ENCODE measurements around the gene SLC2A10. TPM values are rescaled to one million over a fixed set of nuclear protein-coding genes. Genes with fewer than 3 reads are reported as not detected.

Gene SLC2A10
- total RNA-seq, 1 experiment from 2014 or later: 9.6 TPM

- Histone ChIP-seq H3K36me3 (ENCODE audit: low read depth, low read length) (no peaks in the 10 kb centered on the region), H3K27me3 (ENCODE audit: low read length) (no peaks in the 10 kb centered on the region), H3K79me2 (ENCODE audit: low read length) (no peaks in the 10 kb centered on the region), H4K20me1 (ENCODE audit: low read length) (no peaks in the 10 kb centered on the region), H3K9ac (ENCODE audit: low read length) (no peak overlapping the region), H3K9me3 (ENCODE audit: low read length) (no peaks in the 10 kb centered on the region), H3K27ac (ENCODE audit: low read length) (no peak overlapping the region), H3K4me1 (ENCODE audit: insufficient read depth, low read length) (no peaks in the 10 kb centered on the region), H3K9me2 (replicated peaks; ENCODE audit: low read length) (no peaks in the 10 kb centered on the region), H3F3A (ENCODE audit: low read length, unreplicated experiment) (no peaks in the 10 kb centered on the region), H3K4me2 (ENCODE audit: low read length) (no peak overlapping the region), H2AFZ (ENCODE audit: low read length) (no peak overlapping the region), H3K4me3 (ENCODE audit: low read length) (no peak overlapping the region)
- DNase-seq (no peak), ATAC-seq (no peak)
- no peak for TF ChIP-seq EZH2phosphoT487 (IDR thresholded peaks at IDR 0.05; ENCODE audit: borderline replicate concordance, low read length)
- no peak for TF ChIP-seq CTCF (conservative IDR thresholded peaks at IDR 0.05; ENCODE audit: low read depth, low read length)
- no peak for TF ChIP-seq EZH2 (IDR thresholded peaks at IDR 0.05; ENCODE audit: low read length, unreplicated experiment)
- intact Hi-C loops (cut with micrococcal nuclease): no loop called here
- POLR2A ChIA-PET (ENCODE audit: unreplicated experiment): no interaction called here
- CTCF ChIA-PET: no interaction called here
- BruUV-seq (replicated peaks): no TSS peak
Measured at GRCh38 chr20:46721476-46721875, 12.0 kb downstream of the SLC2A10 start.

- Histone ChIP-seq H3K27me3 (ENCODE audit: low read length) (no peaks in the 10 kb centered on the region), H3K27ac (ENCODE audit: low read length) (no peak overlapping the region), H2AFZ (ENCODE audit: low read length) (no peak overlapping the region), H3K79me2 (ENCODE audit: low read length) (no peaks in the 10 kb centered on the region), H3K9me3 (ENCODE audit: low read length) (no peaks in the 10 kb centered on the region), H3F3A (ENCODE audit: low read length, unreplicated experiment) (no peaks in the 10 kb centered on the region), H4K20me1 (ENCODE audit: low read length) (no peaks in the 10 kb centered on the region), H3K9me2 (replicated peaks; ENCODE audit: low read length) (no peaks in the 10 kb centered on the region), H3K4me1 (ENCODE audit: insufficient read depth, low read length) (no peaks in the 10 kb centered on the region), H3K36me3 (ENCODE audit: low read depth, low read length) (no peaks in the 10 kb centered on the region), H3K4me2 (ENCODE audit: low read length) (no peak overlapping the region), H3K4me3 (ENCODE audit: low read length) (no peak overlapping the region), H3K9ac (ENCODE audit: low read length) (no peak overlapping the region)
- BruUV-seq (replicated peaks): no TSS peak
- intact Hi-C loops (cut with micrococcal nuclease): no loop called here
- no peak for DNase-seq
- POLR2A ChIA-PET (ENCODE audit: unreplicated experiment): no interaction called here
- CTCF ChIA-PET: no interaction called here
- ATAC-seq: no peak
- no peak for TF ChIP-seq EZH2phosphoT487 (IDR thresholded peaks at IDR 0.05; ENCODE audit: borderline replicate concordance, low read length)
- TF ChIP-seq EZH2 (IDR thresholded peaks at IDR 0.05; ENCODE audit: low read length, unreplicated experiment): no peak
- no peak for TF ChIP-seq CTCF (conservative IDR thresholded peaks at IDR 0.05; ENCODE audit: low read depth, low read length)
Measured at GRCh38 chr20:46722450-46722849, 13.0 kb downstream of the SLC2A10 start.

GRCh38 chr20:46723039-46723438 is 13.6 kb downstream of the SLC2A10 start:
- H3K36me3 ChIP-seq (ENCODE audit: low read depth, low read length): no peaks in the 10 kb centered on the region
- no peaks in the 10 kb centered on the region for H3K4me1 ChIP-seq (ENCODE audit: insufficient read depth, low read length)
- H2AFZ ChIP-seq (ENCODE audit: low read length): no peak overlapping the region
- no peak overlapping the region for H3K27ac ChIP-seq (ENCODE audit: low read length)
- no peaks in the 10 kb centered on the region for H3K79me2 ChIP-seq (ENCODE audit: low read length)
- ChIA-PET POLR2A (ENCODE audit: unreplicated experiment) (no interaction called here), CTCF (no interaction called here)
- H3K9ac ChIP-seq (ENCODE audit: low read length): no peak overlapping the region
- no peaks in the 10 kb centered on the region for H3K9me3 ChIP-seq (ENCODE audit: low read length)
- no peaks in the 10 kb centered on the region for H3K9me2 ChIP-seq (replicated peaks; ENCODE audit: low read length)
- no peak overlapping the region for H3K4me3 ChIP-seq (ENCODE audit: low read length)
- no peaks in the 10 kb centered on the region for H3F3A ChIP-seq (ENCODE audit: low read length, unreplicated experiment)
- no peaks in the 10 kb centered on the region for H3K27me3 ChIP-seq (ENCODE audit: low read length)
- intact Hi-C loops (cut with micrococcal nuclease): no loop called here
- ATAC-seq (no peak), DNase-seq (no peak)
- no peak for TF ChIP-seq EZH2 (IDR thresholded peaks at IDR 0.05; ENCODE audit: low read length, unreplicated experiment)
- TF ChIP-seq EZH2phosphoT487 (IDR thresholded peaks at IDR 0.05; ENCODE audit: borderline replicate concordance, low read length): no peak
- no peak for TF ChIP-seq CTCF (conservative IDR thresholded peaks at IDR 0.05; ENCODE audit: low read depth, low read length)
- BruUV-seq (replicated peaks): no TSS peak
- no peak overlapping the region for H3K4me2 ChIP-seq (ENCODE audit: low read length)
- H4K20me1 ChIP-seq (ENCODE audit: low read length): no peaks in the 10 kb centered on the region
